Measurements from ENCODE around the gene NIPBL. TPM values are rescaled to one million over a fixed set of nuclear protein-coding genes. Genes with fewer than 3 reads are reported as not detected.

The NIPBL gene
- total and polyA plus RNA-seq, 2 of the 8 experiments (the other 6 are each of a cell fraction or from before 2014, with no cell fraction given): 21.1 to 53.5 TPM

DNA sequence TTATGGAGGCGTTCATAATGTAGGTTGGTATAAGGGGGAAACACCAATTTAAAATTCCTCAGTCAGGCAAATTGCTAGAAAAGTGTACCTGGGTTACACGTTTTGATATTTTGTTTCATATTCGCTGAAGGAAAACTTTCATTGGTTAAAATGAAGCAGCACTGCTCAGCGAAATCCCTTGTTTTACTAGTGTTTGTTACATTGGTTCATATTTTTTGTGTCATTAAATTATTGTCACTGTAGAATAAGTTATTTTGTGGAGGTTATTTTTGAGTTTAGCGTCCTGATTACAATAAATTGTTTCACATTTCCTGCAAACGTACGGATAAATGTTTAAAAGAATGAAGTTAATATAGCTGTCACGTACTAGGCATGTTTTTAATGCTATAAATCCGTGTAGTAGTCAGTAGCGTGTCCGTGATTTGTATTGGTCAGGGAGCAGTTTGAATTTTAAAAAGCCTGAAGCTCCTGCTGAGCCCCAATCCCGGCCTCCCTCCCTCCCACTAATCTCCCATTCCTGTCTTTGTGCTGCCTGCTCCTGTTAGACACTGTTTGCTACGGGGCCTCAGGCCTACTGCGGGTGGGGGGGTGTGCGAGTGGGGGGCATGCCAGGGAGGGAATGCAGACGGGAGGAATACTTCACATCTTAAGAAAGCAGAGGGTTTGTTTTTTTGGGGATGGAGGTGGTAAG is 2.0 kb downstream of the NIPBL start:
- Histone ChIP-seq H2BK15ac (ENCODE audit: low read length) (no peak overlapping the region), H4K8ac (ENCODE audit: extremely low read depth, insufficient read depth, low read length) (no peak overlapping the region), H3K4me3 (ENCODE audit: extremely low read depth in 1 of 4, insufficient read depth in 2 of 4, low read depth in 3 of 4, low read length in 4 of 4) (peak overlapping the region; percentile 73 to 96 (median 90); a peak in 7 of 8 replicates), H3K9ac (replicated peaks in 1 of 4; ENCODE audit: extremely low read depth in 1 of 4, low read depth in 3 of 4, low read length in 3 of 4) (no peak overlapping the region; a peak in 1 of 7 replicates), H2BK5ac (ENCODE audit: low read depth, low read length) (no peak overlapping the region), H3K18ac (ENCODE audit: extremely low read depth, low read length) (no peak overlapping the region), H4K91ac (replicated peaks; ENCODE audit: insufficient read length, low read length) (no peak overlapping the region), H4K5ac (ENCODE audit: insufficient read length, low read depth, low read length) (no peak overlapping the region), H3K4me2 (ENCODE audit: insufficient read depth in 1 of 2, low read depth in 2 of 2, low read length in 2 of 2) (peak overlapping the region; percentile 75 to 93), H3K9me3 (ENCODE audit: insufficient read depth in 2 of 2, low read depth in 1 of 2, low read length in 1 of 2) (no peaks in the 10 kb centered on the region), H3K27ac (ENCODE audit: low read depth, low read length) (no peak overlapping the region), H3K79me2 (ENCODE audit: control insufficient read depth in 1 of 2, insufficient read depth in 2 of 2, low read length in 2 of 2) (peaks cover 15 to 86% of the 10 kb centered on the region in 2 experiments), H3K14ac (ENCODE audit: insufficient read length) (no peak overlapping the region), H3K23me2 (ENCODE audit: low read depth, low read length) (peaks cover 12% of the 10 kb centered on the region), H2BK120ac (replicated peaks; ENCODE audit: low read depth, low read length) (no peak overlapping the region), H2BK12ac (ENCODE audit: low read depth, low read length) (no peak overlapping the region), H3K36me3 (ENCODE audit: control insufficient read depth in 2 of 4, insufficient read depth in 4 of 4, low read length in 3 of 4) (no peaks in the 10 kb centered on the region), H3K79me1 (ENCODE audit: low read depth, low read length) (no peaks in the 10 kb centered on the region), H2AK5ac (ENCODE audit: low read depth, low read length) (no peak overlapping the region), H2BK20ac (ENCODE audit: low read length) (no peak overlapping the region), H3K56ac (replicated peaks; ENCODE audit: insufficient read length, low read depth, low read length) (no peak overlapping the region), H3K23ac (ENCODE audit: insufficient read length) (no peak overlapping the region), H2AFZ (ENCODE audit: low read length) (no peak overlapping the region), H3K4me1 (replicated peaks in 1 of 4; ENCODE audit: control insufficient read depth in 3 of 4, insufficient read depth in 4 of 4, low read length in 3 of 4) (peaks cover 0 to 4% (median 0%) of the 10 kb centered on the region in 4 experiments; a peak in 3 of 7 replicates), H3K4ac (replicated peaks; ENCODE audit: insufficient read length, low read depth, low read length) (no peak overlapping the region), H3K27me3 (replicated peaks in 1 of 4; ENCODE audit: control insufficient read depth in 3 of 4, extremely low read depth in 1 of 4, insufficient read depth in 3 of 4, low read length in 3 of 4) (no peaks in the 10 kb centered on the region), H4K20me1 (replicated peaks in 1 of 2; ENCODE audit: control insufficient read depth in 1 of 2, insufficient read depth in 2 of 2, low read length in 2 of 2) (peaks cover 5 to 7% of the 10 kb centered on the region in 2 experiments)
- FAIRE-seq (peak; percentile 58), DNase-seq (ENCODE audit: low read depth in 1 of 2, low spot score in 2 of 2) (no peak)
- ChIA-PET POLR2A (ENCODE audit: partially characterized antibody) (interaction anchor here (1.0 to 1.3 kb wide), 2 partner anchors 135 to 138 kb away, joined by 3 read pairs; no protein-coding TSS in a partner anchor), CTCF (ENCODE audit: partially characterized antibody) (interaction anchor here (0.6 to 2.5 kb wide), 4 partner anchors 42 to 145 kb away, joined by 3 to 8 read pairs (median 5); no protein-coding TSS in a partner anchor)
- WGBS, 2 experiments (ENCODE audit: extremely low coverage in 1 of 2, insufficient coverage in 1 of 2, insufficient read length in 1 of 2, insufficient replicate concordance in 2 of 2, low coverage in 1 of 2, low lambda C conversion rate in 2 of 2, missing lambda C conversion rate in 1 of 2): 2% methylated on average over 16 of the region's 16 CpGs; no CpG with 5 or more reads in 1 of the 2 experiments
- TF ChIP-seq SIN3A (conservative IDR thresholded peaks at IDR 0.05 in 1 of 2, IDR thresholded peaks at IDR 0.05 in 1 of 2; ENCODE audit: low read depth in 1 of 2, low read length in 2 of 2) (peak in 1 of 2 experiments; percentile 80; a peak in 2 of 4 replicates), SP4 (IDR thresholded peaks at IDR 0.05; ENCODE audit: low read length) (no peak)

Measured in H1 (cell line).